Measurements from ENCODE around the gene PFKFB1.

Gene PFKFB1

GRCh38 chrX:54921427-54922021 lies 72.5 kb downstream of the PFKFB1 start:
- DNase-seq = peak; percentile 75

DNA sequence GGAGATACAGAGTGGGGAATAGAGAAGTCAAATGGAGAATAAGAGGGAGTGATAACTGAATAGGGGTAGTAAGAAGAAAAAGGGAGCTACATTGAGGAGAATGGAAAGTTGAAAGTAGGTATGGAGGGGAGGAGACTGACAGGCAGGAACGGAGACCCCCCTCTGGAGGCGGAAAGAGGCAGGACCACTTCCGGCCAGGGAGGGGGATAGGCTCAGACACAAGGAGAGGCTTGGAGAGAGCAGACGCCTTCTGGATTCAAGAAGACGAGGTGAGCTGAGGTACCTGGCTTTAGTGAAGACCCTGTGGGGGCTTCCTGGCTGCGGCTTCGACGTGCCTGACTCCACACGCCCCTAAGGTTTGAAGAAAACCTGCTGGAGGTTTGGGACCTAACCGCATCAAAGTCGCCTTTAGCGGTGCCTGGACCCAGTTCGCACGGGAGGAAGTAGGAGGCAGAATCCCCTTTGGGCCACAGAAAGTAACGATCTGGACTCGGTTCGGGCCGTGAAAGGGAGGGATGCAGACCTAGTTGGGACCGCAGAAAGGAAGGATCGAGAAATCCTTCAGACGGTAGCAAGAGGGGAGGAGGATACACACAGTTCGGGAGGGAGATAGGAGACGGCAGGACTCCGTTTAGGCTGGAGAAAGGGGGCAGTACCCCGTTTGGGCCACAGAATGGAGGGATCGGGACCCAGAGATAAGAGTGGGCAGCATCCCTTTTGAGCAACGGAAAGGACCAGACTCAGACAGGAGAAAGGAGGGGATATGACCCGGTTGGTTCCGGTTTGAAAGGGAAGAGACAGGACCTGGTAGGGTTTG lies 73.2 kb downstream of the PFKFB1 start, which contains the start of gene TRO:
Gene TRO, plus strand, starts transcription at position 215 of the 817 bp plus-strand sequence. CDS start 1,423 bp downstream, outside the sequence.
- peak; percentile 33 for DNase-seq

- no peak for DNase-seq
Observed at GRCh38 chrX:54909941-54910340, 84.0 kb downstream of the PFKFB1 start.

DNA sequence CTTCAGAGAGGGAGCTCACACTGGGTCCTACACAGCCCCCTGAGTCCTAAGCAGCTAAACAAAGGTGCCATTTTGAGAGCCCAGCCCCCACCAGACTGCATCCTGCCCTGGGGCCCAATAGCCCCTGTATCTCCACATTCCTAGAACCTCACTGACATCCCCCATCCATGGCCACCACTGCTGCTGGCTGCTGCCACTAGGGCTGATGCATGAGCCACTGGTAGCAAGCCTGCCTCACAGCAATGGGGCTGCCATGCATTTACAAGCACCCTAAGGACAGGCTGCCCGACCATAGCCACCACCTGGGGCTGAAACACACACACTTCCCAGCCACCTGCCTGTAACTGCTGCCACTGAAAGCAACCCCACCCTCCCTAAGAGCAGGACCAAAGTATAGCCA lies 99.8 kb downstream of the PFKFB1 start:
- DNase-seq = no peak

GRCh38 chrX:54891573-54891972 lies 102.4 kb downstream of the PFKFB1 start:
- peak; percentile 65 for DNase-seq

GRCh38 chrX:54885740-54886139 lies 108.2 kb downstream of the PFKFB1 start:
- DNase-seq = no peak

Data from CD4-positive, alpha-beta T cell treated with Interleukin-17A for 4 hours (primary cell).